HEK293T (cell line): ENCODE measurements around the gene CFAP97D2.

Experiments
- SP1 ChIP-seq: fragments of 450-650 bp; IDR thresholded peaks from 2 replicates; pipeline ENCODE4 v1.6.1; 2017
- SUZ12 ChIP-seq: fragments of 450-650 bp; IDR thresholded peaks from 2 replicates; pipeline ENCODE4 v1.6.1; 2016; ENCODE audit warnings: mild to moderate bottlenecking

DNA sequence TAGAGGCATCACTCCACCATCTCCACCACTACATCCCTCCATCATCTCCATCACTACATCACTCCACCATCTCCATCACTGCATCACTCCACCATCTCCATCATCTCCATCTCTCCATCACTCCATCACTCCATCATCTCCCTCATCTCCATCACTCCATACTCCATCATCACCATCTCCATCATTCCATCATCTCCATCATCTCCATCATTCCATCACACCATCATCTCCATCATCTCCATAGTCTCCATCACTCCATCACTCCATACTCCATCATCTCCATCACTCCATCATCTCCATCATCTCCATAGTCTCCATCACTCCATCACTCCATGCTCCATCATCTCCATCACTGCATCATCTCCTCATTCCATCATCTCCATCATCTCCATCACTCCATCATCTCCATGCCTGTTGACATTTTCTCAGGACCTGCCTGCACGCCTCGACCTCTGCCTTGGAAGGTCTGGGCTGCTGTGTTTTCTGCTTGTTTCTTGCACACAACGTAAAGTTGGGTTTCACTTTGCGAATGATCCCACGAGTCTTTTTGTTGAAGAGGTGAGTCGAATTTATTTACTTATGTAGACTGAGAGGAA lies 25.5 kb upstream of the CFAP97D2 start:
- no peak for TF ChIP-seq SP1
- no peak for TF ChIP-seq SUZ12
